ENCODE data around the gene GCGR. TPM values are rescaled to one million over a fixed set of nuclear protein-coding genes. Genes with fewer than 3 reads are reported as not detected.

GCGR gene
- total RNA-seq, 1 experiment from 2014 or later: 1.4 TPM

DNA sequence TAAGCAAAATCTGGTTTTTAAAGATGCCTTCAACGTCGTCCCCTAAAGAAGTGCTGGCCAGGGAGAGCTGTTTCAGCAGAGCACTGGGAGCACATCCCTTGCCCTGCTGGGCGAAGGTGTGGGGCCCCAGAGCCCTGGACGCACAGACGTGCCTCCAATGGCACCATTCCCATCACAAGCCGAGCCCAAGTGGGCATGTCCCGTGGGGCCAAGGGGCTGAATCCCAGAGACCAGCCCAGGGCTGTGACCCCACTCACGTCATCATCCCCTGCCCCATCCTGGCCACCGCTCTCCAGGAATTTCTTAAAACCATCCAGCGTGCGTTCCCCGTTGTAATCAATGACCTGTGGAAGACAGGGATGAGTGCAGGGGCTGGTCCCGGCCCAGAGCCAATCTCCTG is 40.9 kb downstream of the GCGR start:
- ATAC-seq (no peak), DNase-seq (ENCODE audit: low spot score) (no peak)
- no peak for TF ChIP-seq SOX15 (CRISPR knock-in tag; IDR thresholded peaks at IDR 0.05)
- no peak for TF ChIP-seq KAT7 (CRISPR knock-in tag; IDR thresholded peaks at IDR 0.05; ENCODE audit: borderline replicate concordance)
- no peak for TF ChIP-seq MXD4 (CRISPR knock-in tag; IDR thresholded peaks at IDR 0.05; ENCODE audit: borderline replicate concordance)
- TF ChIP-seq, protein P1, sequence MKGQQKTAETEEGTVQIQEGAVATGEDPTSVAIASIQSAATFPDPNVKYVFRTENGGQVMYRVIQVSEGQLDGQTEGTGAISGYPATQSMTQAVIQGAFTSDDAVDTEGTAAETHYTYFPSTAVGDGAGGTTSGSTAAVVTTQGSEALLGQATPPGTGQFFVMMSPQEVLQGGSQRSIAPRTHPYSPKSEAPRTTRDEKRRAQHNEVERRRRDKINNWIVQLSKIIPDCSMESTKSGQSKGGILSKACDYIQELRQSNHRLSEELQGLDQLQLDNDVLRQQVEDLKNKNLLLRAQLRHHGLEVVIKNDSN (CRISPR knock-in tag; IDR thresholded peaks at IDR 0.05): no peak
- TF ChIP-seq, protein P2, sequence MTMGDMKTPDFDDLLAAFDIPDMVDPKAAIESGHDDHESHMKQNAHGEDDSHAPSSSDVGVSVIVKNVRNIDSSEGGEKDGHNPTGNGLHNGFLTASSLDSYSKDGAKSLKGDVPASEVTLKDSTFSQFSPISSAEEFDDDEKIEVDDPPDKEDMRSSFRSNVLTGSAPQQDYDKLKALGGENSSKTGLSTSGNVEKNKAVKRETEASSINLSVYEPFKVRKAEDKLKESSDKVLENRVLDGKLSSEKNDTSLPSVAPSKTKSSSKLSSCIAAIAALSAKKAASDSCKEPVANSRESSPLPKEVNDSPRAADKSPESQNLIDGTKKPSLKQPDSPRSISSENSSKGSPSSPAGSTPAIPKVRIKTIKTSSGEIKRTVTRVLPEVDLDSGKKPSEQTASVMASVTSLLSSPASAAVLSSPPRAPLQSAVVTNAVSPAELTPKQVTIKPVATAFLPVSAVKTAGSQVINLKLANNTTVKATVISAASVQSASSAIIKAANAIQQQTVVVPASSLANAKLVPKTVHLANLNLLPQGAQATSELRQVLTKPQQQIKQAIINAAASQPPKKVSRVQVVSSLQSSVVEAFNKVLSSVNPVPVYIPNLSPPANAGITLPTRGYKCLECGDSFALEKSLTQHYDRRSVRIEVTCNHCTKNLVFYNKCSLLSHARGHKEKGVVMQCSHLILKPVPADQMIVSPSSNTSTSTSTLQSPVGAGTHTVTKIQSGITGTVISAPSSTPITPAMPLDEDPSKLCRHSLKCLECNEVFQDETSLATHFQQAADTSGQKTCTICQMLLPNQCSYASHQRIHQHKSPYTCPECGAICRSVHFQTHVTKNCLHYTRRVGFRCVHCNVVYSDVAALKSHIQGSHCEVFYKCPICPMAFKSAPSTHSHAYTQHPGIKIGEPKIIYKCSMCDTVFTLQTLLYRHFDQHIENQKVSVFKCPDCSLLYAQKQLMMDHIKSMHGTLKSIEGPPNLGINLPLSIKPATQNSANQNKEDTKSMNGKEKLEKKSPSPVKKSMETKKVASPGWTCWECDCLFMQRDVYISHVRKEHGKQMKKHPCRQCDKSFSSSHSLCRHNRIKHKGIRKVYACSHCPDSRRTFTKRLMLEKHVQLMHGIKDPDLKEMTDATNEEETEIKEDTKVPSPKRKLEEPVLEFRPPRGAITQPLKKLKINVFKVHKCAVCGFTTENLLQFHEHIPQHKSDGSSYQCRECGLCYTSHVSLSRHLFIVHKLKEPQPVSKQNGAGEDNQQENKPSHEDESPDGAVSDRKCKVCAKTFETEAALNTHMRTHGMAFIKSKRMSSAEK (CRISPR knock-in tag; IDR thresholded peaks at IDR 0.05; ENCODE audit: borderline replicate concordance): no peak
- TF ChIP-seq HMGA2 (CRISPR knock-in tag; IDR thresholded peaks at IDR 0.05): no peak
- TF ChIP-seq, protein P3, sequence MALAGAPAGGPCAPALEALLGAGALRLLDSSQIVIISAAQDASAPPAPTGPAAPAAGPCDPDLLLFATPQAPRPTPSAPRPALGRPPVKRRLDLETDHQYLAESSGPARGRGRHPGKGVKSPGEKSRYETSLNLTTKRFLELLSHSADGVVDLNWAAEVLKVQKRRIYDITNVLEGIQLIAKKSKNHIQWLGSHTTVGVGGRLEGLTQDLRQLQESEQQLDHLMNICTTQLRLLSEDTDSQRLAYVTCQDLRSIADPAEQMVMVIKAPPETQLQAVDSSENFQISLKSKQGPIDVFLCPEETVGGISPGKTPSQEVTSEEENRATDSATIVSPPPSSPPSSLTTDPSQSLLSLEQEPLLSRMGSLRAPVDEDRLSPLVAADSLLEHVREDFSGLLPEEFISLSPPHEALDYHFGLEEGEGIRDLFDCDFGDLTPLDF (CRISPR knock-in tag; IDR thresholded peaks at IDR 0.05): no peak
- TF ChIP-seq JAZF1 (CRISPR knock-in tag; IDR thresholded peaks at IDR 0.05): no peak
- TF ChIP-seq ESRRA (CRISPR knock-in tag; IDR thresholded peaks at IDR 0.05; ENCODE audit: borderline replicate concordance): no peak
- peaks cover 34% of the 10 kb centered on the region for H3K36me3 Mint-ChIP-seq
- POLR2A ChIA-PET: no interaction called here
- no peak overlapping the region for H3K4me3 Mint-ChIP-seq
- H3K9me3 Mint-ChIP-seq: no peaks in the 10 kb centered on the region
- CTCF ChIA-PET: no interaction called here
- H3K27ac Mint-ChIP-seq: no peak overlapping the region
- no peaks in the 10 kb centered on the region for H3K4me1 Mint-ChIP-seq
- H3K27me3 Mint-ChIP-seq (ENCODE audit: low read depth): no peaks in the 10 kb centered on the region

DNA sequence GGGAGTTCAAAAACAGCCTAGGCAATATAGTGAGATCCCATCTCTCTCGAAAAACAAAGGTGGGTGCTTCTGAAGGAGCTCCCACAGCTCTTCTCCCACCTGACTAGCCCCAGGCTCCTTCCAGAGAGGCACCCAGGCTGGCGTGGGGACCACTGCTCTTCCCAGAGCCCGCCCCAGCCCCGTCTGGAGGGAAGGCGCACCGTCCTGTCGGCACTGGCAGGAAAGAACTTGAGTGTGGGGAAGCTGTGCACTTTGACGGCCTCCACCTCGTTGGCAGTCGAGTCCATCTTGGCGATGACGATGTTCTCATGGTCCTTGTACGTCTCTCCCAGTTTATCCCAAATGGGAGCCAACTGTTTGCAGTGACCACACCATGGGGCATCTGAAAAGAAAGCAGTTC is 41.4 kb downstream of the GCGR start:
- ATAC-seq (no peak), DNase-seq (ENCODE audit: low spot score) (no peak)
- no peak overlapping the region for H3K27ac Mint-ChIP-seq
- H3K4me3 Mint-ChIP-seq: no peak overlapping the region
- POLR2A ChIA-PET: no interaction called here
- H3K36me3 Mint-ChIP-seq: peaks cover 34% of the 10 kb centered on the region
- no peaks in the 10 kb centered on the region for H3K27me3 Mint-ChIP-seq (ENCODE audit: low read depth)
- CTCF ChIA-PET: no interaction called here
- TF ChIP-seq, protein P4, sequence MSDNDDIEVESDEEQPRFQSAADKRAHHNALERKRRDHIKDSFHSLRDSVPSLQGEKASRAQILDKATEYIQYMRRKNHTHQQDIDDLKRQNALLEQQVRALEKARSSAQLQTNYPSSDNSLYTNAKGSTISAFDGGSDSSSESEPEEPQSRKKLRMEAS (CRISPR knock-in tag; IDR thresholded peaks at IDR 0.05): no peak
- TF ChIP-seq OVOL2 (CRISPR knock-in tag; IDR thresholded peaks at IDR 0.05; ENCODE audit: borderline replicate concordance) (no peak), CBFB (CRISPR knock-in tag; IDR thresholded peaks at IDR 0.05; ENCODE audit: low read depth) (no peak), ZNF121 (CRISPR knock-in tag; IDR thresholded peaks at IDR 0.05) (no peak), ZSCAN18 (CRISPR knock-in tag; IDR thresholded peaks at IDR 0.05) (no peak), MXD4 (CRISPR knock-in tag; IDR thresholded peaks at IDR 0.05; ENCODE audit: borderline replicate concordance) (no peak), ATF1 (CRISPR knock-in tag; IDR thresholded peaks at IDR 0.05) (no peak), JUN (CRISPR knock-in tag; IDR thresholded peaks at IDR 0.05) (no peak), HMGA2 (CRISPR knock-in tag; IDR thresholded peaks at IDR 0.05) (no peak), GABPB1 (CRISPR knock-in tag; IDR thresholded peaks at IDR 0.05) (no peak), RORB (CRISPR knock-in tag; IDR thresholded peaks at IDR 0.05) (no peak), JAZF1 (CRISPR knock-in tag; IDR thresholded peaks at IDR 0.05) (no peak), IRF2 (CRISPR knock-in tag; IDR thresholded peaks at IDR 0.05; ENCODE audit: borderline replicate concordance, low read depth) (no peak), MYBL2 (CRISPR knock-in tag; IDR thresholded peaks at IDR 0.05) (no peak)
- TF ChIP-seq, protein P5, sequence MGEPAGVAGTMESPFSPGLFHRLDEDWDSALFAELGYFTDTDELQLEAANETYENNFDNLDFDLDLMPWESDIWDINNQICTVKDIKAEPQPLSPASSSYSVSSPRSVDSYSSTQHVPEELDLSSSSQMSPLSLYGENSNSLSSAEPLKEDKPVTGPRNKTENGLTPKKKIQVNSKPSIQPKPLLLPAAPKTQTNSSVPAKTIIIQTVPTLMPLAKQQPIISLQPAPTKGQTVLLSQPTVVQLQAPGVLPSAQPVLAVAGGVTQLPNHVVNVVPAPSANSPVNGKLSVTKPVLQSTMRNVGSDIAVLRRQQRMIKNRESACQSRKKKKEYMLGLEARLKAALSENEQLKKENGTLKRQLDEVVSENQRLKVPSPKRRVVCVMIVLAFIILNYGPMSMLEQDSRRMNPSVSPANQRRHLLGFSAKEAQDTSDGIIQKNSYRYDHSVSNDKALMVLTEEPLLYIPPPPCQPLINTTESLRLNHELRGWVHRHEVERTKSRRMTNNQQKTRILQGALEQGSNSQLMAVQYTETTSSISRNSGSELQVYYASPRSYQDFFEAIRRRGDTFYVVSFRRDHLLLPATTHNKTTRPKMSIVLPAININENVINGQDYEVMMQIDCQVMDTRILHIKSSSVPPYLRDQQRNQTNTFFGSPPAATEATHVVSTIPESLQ (CRISPR knock-in tag; IDR thresholded peaks at IDR 0.05): no peak
- TF ChIP-seq, protein P6, sequence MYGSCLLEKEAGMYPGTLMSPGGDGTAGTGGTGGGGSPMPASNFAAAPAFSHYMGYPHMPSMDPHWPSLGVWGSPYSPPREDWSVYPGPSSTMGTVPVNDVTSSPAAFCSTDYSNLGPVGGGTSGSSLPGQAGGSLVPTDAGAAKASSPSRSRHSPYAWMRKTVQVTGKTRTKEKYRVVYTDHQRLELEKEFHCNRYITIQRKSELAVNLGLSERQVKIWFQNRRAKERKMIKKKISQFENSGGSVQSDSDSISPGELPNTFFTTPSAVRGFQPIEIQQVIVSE (CRISPR knock-in tag; IDR thresholded peaks at IDR 0.05; ENCODE audit: borderline replicate concordance): no peak
- TF ChIP-seq, protein P7, sequence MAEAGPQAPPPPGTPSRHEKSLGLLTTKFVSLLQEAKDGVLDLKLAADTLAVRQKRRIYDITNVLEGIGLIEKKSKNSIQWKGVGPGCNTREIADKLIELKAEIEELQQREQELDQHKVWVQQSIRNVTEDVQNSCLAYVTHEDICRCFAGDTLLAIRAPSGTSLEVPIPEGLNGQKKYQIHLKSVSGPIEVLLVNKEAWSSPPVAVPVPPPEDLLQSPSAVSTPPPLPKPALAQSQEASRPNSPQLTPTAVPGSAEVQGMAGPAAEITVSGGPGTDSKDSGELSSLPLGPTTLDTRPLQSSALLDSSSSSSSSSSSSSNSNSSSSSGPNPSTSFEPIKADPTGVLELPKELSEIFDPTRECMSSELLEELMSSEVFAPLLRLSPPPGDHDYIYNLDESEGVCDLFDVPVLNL (CRISPR knock-in tag; IDR thresholded peaks at IDR 0.05; ENCODE audit: borderline replicate concordance, low read depth): no peak
- no peaks in the 10 kb centered on the region for H3K4me1 Mint-ChIP-seq
- no peaks in the 10 kb centered on the region for H3K9me3 Mint-ChIP-seq

Data from WTC11 (cell line).